Activated CD4-positive, alpha-beta T cell treated with anti-CD3 and anti-CD28 coated beads, Interleukin-2, amount 50 U/mL, for 16 hours (primary cell): Measurements from ENCODE around the gene CERS1.

ENCODE experiments used
- DNase-seq: peaks from one replicate; pipeline ENCODE4 v3.0.0-alpha.2; 2020

Gene CERS1

GRCh38 chr19:18853755-18854427 is 42.1 kb downstream of the CERS1 start:
- DNase-seq: no peak

GRCh38 chr19:18852648-18853047 is 43.3 kb downstream of the CERS1 start:
- DNase-seq: no peak

GRCh38 chr19:18851673-18852325 is 44.2 kb downstream of the CERS1 start:
- no peak for DNase-seq

- no peak for DNase-seq
These were observed 45.2 kb downstream of the CERS1 start for GRCh38 chr19:18850471-18851375.

- no peak for DNase-seq
These were observed 46.0 kb downstream of the CERS1 start for GRCh38 chr19:18849838-18850400.

- no peak for DNase-seq
These were observed 46.9 kb downstream of the CERS1 start for GRCh38 chr19:18848878-18849661.

- no peak for DNase-seq
These were observed 48.2 kb downstream of the CERS1 start for GRCh38 chr19:18847549-18848463.

GRCh38 chr19:18846862-18847548 is 49.0 kb downstream of the CERS1 start:
- peak; percentile 58 for DNase-seq

- no peak for DNase-seq
These were observed 50.0 kb downstream of the CERS1 start for GRCh38 chr19:18845961-18846360.

GRCh38 chr19:18844806-18845329 is 51.1 kb downstream of the CERS1 start:
- DNase-seq: no peak

- no peak for DNase-seq
These were observed 52.0 kb downstream of the CERS1 start for GRCh38 chr19:18843960-18844359.

- no peak for DNase-seq
These were observed 53.8 kb downstream of the CERS1 start for GRCh38 chr19:18842166-18842565.

GRCh38 chr19:18841400-18841799 is 54.6 kb downstream of the CERS1 start:
- no peak for DNase-seq

- no peak for DNase-seq
These were observed 55.4 kb downstream of the CERS1 start for GRCh38 chr19:18840288-18841267.

- DNase-seq: no peak
These were observed 56.3 kb downstream of the CERS1 start for GRCh38 chr19:18839465-18840287.

- no peak for DNase-seq
These were observed 61.3 kb downstream of the CERS1 start for GRCh38 chr19:18834644-18834984.

- DNase-seq: no peak
These were observed 61.9 kb downstream of the CERS1 start for GRCh38 chr19:18833849-18834643.

GRCh38 chr19:18833141-18833476 is 62.8 kb downstream of the CERS1 start:
- no peak for DNase-seq
